Measurements from ENCODE around the gene SEH1L. TPM values are rescaled to one million over a fixed set of nuclear protein-coding genes. Genes with fewer than 3 reads are reported as not detected.

The SEH1L gene
- polyA plus RNA-seq, 1 donor from 2014 or later, result 11.5 TPM

DNA sequence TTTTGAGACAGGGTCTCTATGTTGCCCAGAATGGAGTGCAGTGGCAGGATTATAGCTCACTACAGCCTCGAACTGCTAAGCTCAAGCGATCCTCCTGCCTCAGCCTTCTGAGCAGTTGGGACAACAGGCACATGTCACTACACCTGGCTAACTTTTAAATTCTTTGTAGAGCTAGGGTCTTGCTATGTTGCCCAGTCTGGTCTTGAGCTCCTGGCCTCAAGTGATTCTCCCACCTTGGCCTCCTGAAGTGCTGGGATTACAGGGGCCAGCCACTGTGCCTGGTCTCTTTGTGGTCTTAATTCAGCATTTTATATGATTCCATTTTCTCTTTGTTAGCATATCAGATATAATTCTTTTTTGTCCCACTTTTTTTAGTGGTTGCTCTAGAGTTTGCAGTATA lies 77.4 kb downstream of the SEH1L start:
- Histone ChIP-seq H3K4me3 (ENCODE audit: low read length) (no peak overlapping the region), H2AFZ (ENCODE audit: low read depth, low read length) (no peak overlapping the region), H3K79me2 (replicated peaks; ENCODE audit: insufficient read depth, low read length) (no peaks in the 10 kb centered on the region), H3K27ac (ENCODE audit: low read length) (no peak overlapping the region), H3K9me2 (ENCODE audit: insufficient read depth, low read length) (no peaks in the 10 kb centered on the region), H3K27me3 (ENCODE audit: insufficient read depth, low read depth, low read length) (no peaks in the 10 kb centered on the region), H3K9me3 (ENCODE audit: low read length) (no peaks in the 10 kb centered on the region), H3K9ac (ENCODE audit: low read length) (no peak overlapping the region), H3F3A (ENCODE audit: insufficient read depth, low read length, poor library complexity, severe bottlenecking) (no peaks in the 10 kb centered on the region), H4K20me1 (ENCODE audit: insufficient read depth) (no peaks in the 10 kb centered on the region), H3K4me2 (ENCODE audit: low read length) (no peak overlapping the region), H3K36me3 (ENCODE audit: insufficient read depth, low read length) (no peaks in the 10 kb centered on the region)
- TF ChIP-seq SMC3 (conservative IDR thresholded peaks at IDR 0.05; ENCODE audit: poor library complexity) (no peak), TAF1 (IDR thresholded peaks at IDR 0.05; ENCODE audit: low read depth) (no peak), EZH2 (IDR thresholded peaks at IDR 0.05; ENCODE audit: borderline replicate concordance, insufficient read depth, low read length, poor library complexity, severe bottlenecking) (no peak), POLR2AphosphoS5 (IDR thresholded peaks at IDR 0.05) (no peak), EP300 (conservative IDR thresholded peaks at IDR 0.05; ENCODE audit: poor library complexity, severe bottlenecking) (no peak), MXI1 (conservative IDR thresholded peaks at IDR 0.05; ENCODE audit: poor library complexity, severe bottlenecking) (no peak), RAD21 (conservative IDR thresholded peaks at IDR 0.05) (no peak)
- TF ChIP-seq, protein P1, sequence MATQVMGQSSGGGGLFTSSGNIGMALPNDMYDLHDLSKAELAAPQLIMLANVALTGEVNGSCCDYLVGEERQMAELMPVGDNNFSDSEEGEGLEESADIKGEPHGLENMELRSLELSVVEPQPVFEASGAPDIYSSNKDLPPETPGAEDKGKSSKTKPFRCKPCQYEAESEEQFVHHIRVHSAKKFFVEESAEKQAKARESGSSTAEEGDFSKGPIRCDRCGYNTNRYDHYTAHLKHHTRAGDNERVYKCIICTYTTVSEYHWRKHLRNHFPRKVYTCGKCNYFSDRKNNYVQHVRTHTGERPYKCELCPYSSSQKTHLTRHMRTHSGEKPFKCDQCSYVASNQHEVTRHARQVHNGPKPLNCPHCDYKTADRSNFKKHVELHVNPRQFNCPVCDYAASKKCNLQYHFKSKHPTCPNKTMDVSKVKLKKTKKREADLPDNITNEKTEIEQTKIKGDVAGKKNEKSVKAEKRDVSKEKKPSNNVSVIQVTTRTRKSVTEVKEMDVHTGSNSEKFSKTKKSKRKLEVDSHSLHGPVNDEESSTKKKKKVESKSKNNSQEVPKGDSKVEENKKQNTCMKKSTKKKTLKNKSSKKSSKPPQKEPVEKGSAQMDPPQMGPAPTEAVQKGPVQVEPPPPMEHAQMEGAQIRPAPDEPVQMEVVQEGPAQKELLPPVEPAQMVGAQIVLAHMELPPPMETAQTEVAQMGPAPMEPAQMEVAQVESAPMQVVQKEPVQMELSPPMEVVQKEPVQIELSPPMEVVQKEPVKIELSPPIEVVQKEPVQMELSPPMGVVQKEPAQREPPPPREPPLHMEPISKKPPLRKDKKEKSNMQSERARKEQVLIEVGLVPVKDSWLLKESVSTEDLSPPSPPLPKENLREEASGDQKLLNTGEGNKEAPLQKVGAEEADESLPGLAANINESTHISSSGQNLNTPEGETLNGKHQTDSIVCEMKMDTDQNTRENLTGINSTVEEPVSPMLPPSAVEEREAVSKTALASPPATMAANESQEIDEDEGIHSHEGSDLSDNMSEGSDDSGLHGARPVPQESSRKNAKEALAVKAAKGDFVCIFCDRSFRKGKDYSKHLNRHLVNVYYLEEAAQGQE (IDR thresholded peaks at IDR 0.05; ENCODE audit: borderline replicate concordance), result no peak
- TF ChIP-seq, protein P2, sequence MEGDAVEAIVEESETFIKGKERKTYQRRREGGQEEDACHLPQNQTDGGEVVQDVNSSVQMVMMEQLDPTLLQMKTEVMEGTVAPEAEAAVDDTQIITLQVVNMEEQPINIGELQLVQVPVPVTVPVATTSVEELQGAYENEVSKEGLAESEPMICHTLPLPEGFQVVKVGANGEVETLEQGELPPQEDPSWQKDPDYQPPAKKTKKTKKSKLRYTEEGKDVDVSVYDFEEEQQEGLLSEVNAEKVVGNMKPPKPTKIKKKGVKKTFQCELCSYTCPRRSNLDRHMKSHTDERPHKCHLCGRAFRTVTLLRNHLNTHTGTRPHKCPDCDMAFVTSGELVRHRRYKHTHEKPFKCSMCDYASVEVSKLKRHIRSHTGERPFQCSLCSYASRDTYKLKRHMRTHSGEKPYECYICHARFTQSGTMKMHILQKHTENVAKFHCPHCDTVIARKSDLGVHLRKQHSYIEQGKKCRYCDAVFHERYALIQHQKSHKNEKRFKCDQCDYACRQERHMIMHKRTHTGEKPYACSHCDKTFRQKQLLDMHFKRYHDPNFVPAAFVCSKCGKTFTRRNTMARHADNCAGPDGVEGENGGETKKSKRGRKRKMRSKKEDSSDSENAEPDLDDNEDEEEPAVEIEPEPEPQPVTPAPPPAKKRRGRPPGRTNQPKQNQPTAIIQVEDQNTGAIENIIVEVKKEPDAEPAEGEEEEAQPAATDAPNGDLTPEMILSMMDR (IDR thresholded peaks at IDR 0.05; ENCODE audit: poor library complexity, severe bottlenecking), result no peak

DNA sequence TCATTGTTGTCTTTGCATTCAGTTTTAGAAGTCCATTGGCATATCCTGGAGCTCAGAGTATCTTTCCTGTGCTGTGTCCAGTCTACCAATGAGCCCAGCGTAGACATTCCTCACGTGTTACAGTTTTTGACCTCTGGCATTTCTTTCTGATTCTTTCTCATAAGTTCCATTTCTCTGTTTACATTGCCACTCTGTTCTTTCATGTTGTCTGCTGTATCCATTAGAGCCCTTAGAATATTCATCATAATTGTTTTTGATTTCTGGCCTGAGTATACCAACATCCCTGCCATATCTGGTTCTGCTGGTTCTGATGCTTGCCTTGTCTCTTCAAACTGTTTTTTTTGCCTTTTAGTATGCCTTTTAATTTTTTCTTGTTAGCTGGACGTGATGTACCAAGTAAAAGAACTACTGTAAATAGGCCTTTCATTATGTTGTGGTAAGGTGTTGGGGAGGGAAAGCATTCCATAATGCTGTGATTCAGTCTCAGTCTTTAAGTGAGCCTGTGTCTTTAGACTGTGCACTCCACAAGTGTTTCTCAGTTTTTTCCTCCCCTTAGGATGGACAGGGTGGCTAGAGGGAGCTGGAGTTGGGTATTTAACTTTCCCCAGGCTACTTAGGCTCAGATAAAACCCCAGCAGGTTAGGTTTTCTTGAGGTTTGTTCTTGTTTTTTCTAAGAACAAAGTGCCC lies 78.9 kb downstream of the SEH1L start:
- Histone ChIP-seq H3K9me2 (ENCODE audit: insufficient read depth, low read length) (no peaks in the 10 kb centered on the region), H3K36me3 (ENCODE audit: insufficient read depth, low read length) (no peaks in the 10 kb centered on the region), H3K9me3 (ENCODE audit: low read length) (no peaks in the 10 kb centered on the region), H3K27ac (ENCODE audit: low read length) (no peak overlapping the region), H3K9ac (ENCODE audit: low read length) (no peak overlapping the region), H3F3A (ENCODE audit: insufficient read depth, low read length, poor library complexity, severe bottlenecking) (no peaks in the 10 kb centered on the region), H3K4me3 (ENCODE audit: low read length) (no peak overlapping the region), H3K79me2 (replicated peaks; ENCODE audit: insufficient read depth, low read length) (no peaks in the 10 kb centered on the region), H2AFZ (ENCODE audit: low read depth, low read length) (no peak overlapping the region), H4K20me1 (ENCODE audit: insufficient read depth) (no peaks in the 10 kb centered on the region), H3K27me3 (ENCODE audit: insufficient read depth, low read depth, low read length) (no peaks in the 10 kb centered on the region), H3K4me2 (ENCODE audit: low read length) (no peak overlapping the region)
- no peak for TF ChIP-seq SMC3 (conservative IDR thresholded peaks at IDR 0.05; ENCODE audit: poor library complexity)
- TF ChIP-seq EP300 (conservative IDR thresholded peaks at IDR 0.05; ENCODE audit: poor library complexity, severe bottlenecking), result no peak
- TF ChIP-seq MXI1 (conservative IDR thresholded peaks at IDR 0.05; ENCODE audit: poor library complexity, severe bottlenecking), result no peak
- TF ChIP-seq POLR2AphosphoS5 (IDR thresholded peaks at IDR 0.05), result no peak
- no peak for TF ChIP-seq EZH2 (IDR thresholded peaks at IDR 0.05; ENCODE audit: borderline replicate concordance, insufficient read depth, low read length, poor library complexity, severe bottlenecking)
- no peak for TF ChIP-seq TAF1 (IDR thresholded peaks at IDR 0.05; ENCODE audit: low read depth)
- TF ChIP-seq, protein P2 (IDR thresholded peaks at IDR 0.05; ENCODE audit: poor library complexity, severe bottlenecking), result no peak
- no peak for TF ChIP-seq RAD21 (conservative IDR thresholded peaks at IDR 0.05)
- TF ChIP-seq, protein P1 (IDR thresholded peaks at IDR 0.05; ENCODE audit: borderline replicate concordance), result no peak

All from neural cell (in vitro differentiated cells).